A673 (cell line): Measurements from ENCODE around the gene ZNF91. TPM values are rescaled to one million over a fixed set of nuclear protein-coding genes. Genes with fewer than 3 reads are reported as not detected.

Experiments used
- BruUV-seq: library from RNA; stranded (reverse); fragments of 400-500 nt; replicated peaks from 2 replicates; lab custom pipeline; 2021; lab: Mats Ljungman, UMichigan
- CTCF ChIA-PET: fragments of 300-600 bp; sonication (Branson Sonifier 250); formaldehyde crosslinking; loops from one replicate; lab custom pipeline; 2022; ENCODE audit warnings: antibody characterized with exemption; lab: Charles Lee
- POLR2A ChIA-PET: fragments of 300-600 bp; sonication (Branson Sonifier 250); formaldehyde crosslinking; loops from one replicate; lab custom pipeline; 2022; ENCODE audit warnings: antibody characterized with exemption; ENCODE audit not compliant: low non-redundant PET; lab: Charles Lee
- DNase-seq: peaks from one replicate; pipeline ENCODE4 v3.0.0-alpha.2; 2015; ENCODE audit warnings: low spot score
- H3K27ac ChIP-seq: fragments of 200-600 bp; sonication (generic); 2 replicates; pipeline ENCODE4 v1.5.1; 2016; ENCODE audit warnings: mixed run types, low read depth, mild to moderate bottlenecking, mixed read lengths, antibody characterized with exemption, low read length; ENCODE audit not compliant: poor library complexity, severe bottlenecking
- H3K27me3 ChIP-seq: fragments of 200-600 bp; sonication (generic); replicated peaks from 2 replicates; pipeline ENCODE4 v1.6.1; 2017; ENCODE audit warnings: mixed run types, low read depth, mild to moderate bottlenecking, mixed read lengths, antibody characterized with exemption, low read length; ENCODE audit not compliant: insufficient read depth, poor library complexity
- H3K36me3 ChIP-seq: fragments of 200-600 bp; sonication (generic); 2 replicates; pipeline ENCODE4 v1.6.1; 2016; ENCODE audit warnings: mixed run types, mild to moderate bottlenecking, mixed read lengths, antibody characterized with exemption, low read length; ENCODE audit not compliant: insufficient read depth, poor library complexity, severe bottlenecking
- H3K4me1 ChIP-seq: fragments of 200-600 bp; sonication (generic); 2 replicates; pipeline ENCODE4 v1.6.1; 2017; ENCODE audit warnings: mixed run types, mild to moderate bottlenecking, mixed read lengths, antibody characterized with exemption, low read length; ENCODE audit not compliant: insufficient read depth, poor library complexity, severe bottlenecking
- H3K4me3 ChIP-seq: fragments of 200-600 bp; sonication (generic); 2 replicates; pipeline ENCODE4 v1.5.1; 2016; ENCODE audit warnings: low read depth, mixed run types, mild to moderate bottlenecking, mixed read lengths, low read length; ENCODE audit not compliant: poor library complexity, severe bottlenecking
- H3K9me3 ChIP-seq: fragments of 200-600 bp; sonication (generic); 2 replicates; pipeline ENCODE4 v1.6.1; 2016; ENCODE audit warnings: mixed run types, low read depth, mild to moderate bottlenecking, mixed read lengths, antibody characterized with exemption, low read length; ENCODE audit not compliant: poor library complexity, severe bottlenecking
- CTCF ChIP-seq: fragments of 300-800, 200-600 bp; sonication (generic); conservative IDR thresholded peaks from 2 replicates; pipeline ENCODE4 v1.5.1; 2017; ENCODE audit warnings: low read depth, mild to moderate bottlenecking, antibody characterized with exemption, low read length, moderate library complexity, mixed read lengths
- EZH2 ChIP-seq: fragments of 200-600 bp; sonication (generic); IDR thresholded peaks from 2 replicates; pipeline ENCODE4 v1.6.1; 2017; ENCODE audit warnings: borderline replicate concordance, low read depth, mild to moderate bottlenecking, mixed read lengths, antibody characterized with exemption, low read length; ENCODE audit not compliant: poor library complexity, severe bottlenecking
- intact Hi-C: fragments of 100-400 bp; cut with micrococcal nuclease; formaldehyde crosslinking; loops from one replicate; pipeline ENCODE4 v1.10.0; 2022; ENCODE audit not compliant: unreplicated experiment
- total RNA-seq: library from RNA; stranded (reverse); gene quantifications from 2 replicates; pipeline ENCODE4 v1.2.3, GENCODE V29; 2021

Gene ZNF91
- total RNA-seq, 1 experiment from 2014 or later: 8.9 TPM

- DNase-seq: no peak
- Histone ChIP-seq H3K36me3 (no peaks in the 10 kb centered on the region), H3K9me3 (no peaks in the 10 kb centered on the region), H3K4me3 (no peak overlapping the region), H3K27me3 (no peaks in the 10 kb centered on the region), H3K27ac (no peak overlapping the region), H3K4me1 (no peaks in the 10 kb centered on the region)
- BruUV-seq: no TSS peak
- POLR2A ChIA-PET: no interaction called here
- intact Hi-C loops: no loop called here
- no peak for TF ChIP-seq EZH2
- no peak for TF ChIP-seq CTCF
- CTCF ChIA-PET: no interaction called here
Measured at GRCh38 chr19:23415034-23415433, 19.8 kb upstream of the ZNF91 start.

GRCh38 chr19:23410155-23410554 lies 14.9 kb upstream of the ZNF91 start:
- Histone ChIP-seq H3K27ac (no peak overlapping the region), H3K36me3 (no peaks in the 10 kb centered on the region), H3K9me3 (peaks cover 12% of the 10 kb centered on the region), H3K27me3 (no peaks in the 10 kb centered on the region), H3K4me3 (no peak overlapping the region), H3K4me1 (no peaks in the 10 kb centered on the region)
- no peak for DNase-seq
- no TSS peak for BruUV-seq
- intact Hi-C loops: no loop called here
- POLR2A ChIA-PET: no interaction called here
- TF ChIP-seq CTCF: no peak
- no peak for TF ChIP-seq EZH2
- CTCF ChIA-PET: no interaction called here

GRCh38 chr19:23409392-23410048 lies 14.2 kb upstream of the ZNF91 start:
- H3K27ac ChIP-seq: no peak overlapping the region
- no peak for TF ChIP-seq CTCF
- no peak for TF ChIP-seq EZH2
- DNase-seq: no peak
- intact Hi-C loops: no loop called here
- POLR2A ChIA-PET: no interaction called here
- no peaks in the 10 kb centered on the region for H3K4me1 ChIP-seq
- H3K9me3 ChIP-seq: peaks cover 17% of the 10 kb centered on the region
- BruUV-seq: no TSS peak
- H3K27me3 ChIP-seq: no peaks in the 10 kb centered on the region
- CTCF ChIA-PET: no interaction called here
- no peak overlapping the region for H3K4me3 ChIP-seq
- no peaks in the 10 kb centered on the region for H3K36me3 ChIP-seq
